HepG2 (cell line): Measurements from ENCODE around the gene MAP3K5. TPM values are rescaled to one million over a fixed set of nuclear protein-coding genes. Genes with fewer than 3 reads are reported as not detected.

Source experiments
- ATAC-seq: fragments of 200-7000 bp; cut with Tn5 transposase; 3 replicates; pipeline ENCODE4 v1.9.1; 2020; ENCODE audit warnings: mild to moderate bottlenecking, moderate library complexity
- BruUV-seq: library from RNA; stranded (reverse); fragments of 400-500 nt; replicated peaks from 2 replicates; lab custom pipeline; 2021; lab: Mats Ljungman, UMichigan
- CTCF ChIA-PET: fragments of 300-600 bp; formaldehyde crosslinking; extraction: SDS; loops from one replicate; lab custom pipeline; 2021; ENCODE audit warnings: low total read pairs, inconsistent platforms, low intra/inter-chr PET ratio; lab: Yijun Ruan, JAX
- POLR2A ChIA-PET: fragments of 350-600 bp; sonication (Branson Sonifier 250); formaldehyde crosslinking; loops from one replicate; lab custom pipeline; 2020; ENCODE audit warnings: antibody characterized with exemption, inconsistent platforms; lab: Yijun Ruan, JAX
- DNase-seq: peaks from one replicate; pipeline ENCODE4 v3.0.0-alpha.2; 2015; ENCODE audit warnings: low spot score
- FAIRE-seq: peaks from 3 replicates; lab custom pipeline; 2011; peaks lifted over from hg19 to GRCh38; lab: Jason Lieb, UNC
- H2AFZ ChIP-seq: one replicate; pipeline ENCODE4 v1.6.1; 2011; ENCODE audit warnings: low read length, inconsistent platforms
- H3K27ac ChIP-seq: fragments of 300-600 bp; 3 replicates; pipeline ENCODE4 v1.8.0; 2011; ENCODE audit warnings: mixed run types, mild to moderate bottlenecking, mixed read lengths, low read length, inconsistent platforms; ENCODE audit not compliant: insufficient read depth; ENCODE audit errors: extremely low read length
- H3K27me3 ChIP-seq, 2 experiments: fragments of 200-600 bp in 1 of 2; 2 replicates in 1 of 2; 3 replicates in 1 of 2; pipeline versions ENCODE4 v1.6.0 to v1.8.0; 2011; ENCODE audit warnings: low read length in 2 of 2, mild to moderate bottlenecking in 2 of 2, moderate library complexity in 2 of 2, inconsistent platforms in 1 of 2; ENCODE audit not compliant: insufficient read depth in 2 of 2, control insufficient read depth in 1 of 2
- H3K36me3 ChIP-seq, 2 experiments: fragments of 200-600 bp in 1 of 2; replicated peaks in 1 of 2; 2 replicates in 1 of 2; 3 replicates in 1 of 2; pipeline versions ENCODE4 v1.5.1 to v1.8.0; 2011; ENCODE audit warnings: low read length in 2 of 2, inconsistent platforms in 1 of 2; ENCODE audit not compliant: insufficient read depth in 2 of 2, control insufficient read depth in 1 of 2
- H3K4me1 ChIP-seq: 2 replicates; pipeline ENCODE4 v1.5.1; 2012; ENCODE audit warnings: low read length, inconsistent platforms; ENCODE audit not compliant: insufficient read depth
- H3K4me2 ChIP-seq: 2 replicates; pipeline ENCODE4 v1.6.0; 2011; ENCODE audit warnings: low read depth, low read length, inconsistent platforms
- H3K4me3 ChIP-seq, 3 experiments: fragments of 200-600 bp in 1 of 3; sonication (generic), shearing (Covaris generic) in 1 of 3; replicated peaks in 1 of 3; 2 replicates each; pipeline ENCODE4 v1.5.1; 2011 to 2016; ENCODE audit warnings: low read length in 3 of 3, inconsistent platforms in 2 of 3, low read depth in 2 of 3, mild to moderate bottlenecking in 2 of 3, control low read depth in 1 of 3, mixed read lengths in 1 of 3; ENCODE audit not compliant: insufficient read depth in 1 of 3
- H3K79me2 ChIP-seq: one replicate; pipeline ENCODE4 v1.6.1; 2011; ENCODE audit warnings: low read length, inconsistent platforms; ENCODE audit not compliant: insufficient read depth
- H3K9ac ChIP-seq: 2 replicates; pipeline ENCODE4 v1.6.0; 2011; ENCODE audit warnings: mild to moderate bottlenecking, low read depth, low read length, inconsistent platforms; ENCODE audit not compliant: insufficient read depth
- H3K9me3 ChIP-seq: 2 replicates; pipeline ENCODE4 v1.5.1; 2012; ENCODE audit warnings: mild to moderate bottlenecking, low read length
- H4K20me1 ChIP-seq: 2 replicates; pipeline ENCODE4 v1.6.0; 2011; ENCODE audit warnings: inconsistent platforms, mild to moderate bottlenecking, low read length, moderate library complexity; ENCODE audit not compliant: insufficient read depth
- AGO2 ChIP-seq: fragments of 200-400 bp; formaldehyde crosslinking; optimal IDR thresholded peaks from 2 replicates; pipeline ENCODE3; 2017; ENCODE audit warnings: mild to moderate bottlenecking, low read depth, low read length, moderate library complexity
- CHD2 ChIP-seq: IDR thresholded peaks from 2 replicates; pipeline ENCODE4 v1.6.1; 2011; ENCODE audit warnings: low read depth, low read length, improper control_type of control experiment
- HOXA5 ChIP-seq: sonication (generic); formaldehyde crosslinking; IDR thresholded peaks from 2 replicates; pipeline ENCODE4 v1.4.0; 2020; ENCODE audit warnings: missing genetic modification reagents
- IRF2 ChIP-seq: IDR thresholded peaks from 2 replicates; pipeline ENCODE4 v1.6.1; 2018; ENCODE audit warnings: missing genetic modification reagents, missing compliant biosample characterization
- KDM3A ChIP-seq: IDR thresholded peaks from 2 replicates; pipeline ENCODE4 v1.6.1; 2018; ENCODE audit warnings: low read depth, missing compliant biosample characterization
- SMYD3 ChIP-seq: sonication (generic); formaldehyde crosslinking; IDR thresholded peaks from 2 replicates; pipeline ENCODE4 v1.8.1; 2023; ENCODE audit warnings: mild to moderate bottlenecking, missing genetic modification reagents
- SP140L ChIP-seq: sonication (generic); formaldehyde crosslinking; IDR thresholded peaks from 2 replicates; pipeline ENCODE4 v1.4.0; 2020; ENCODE audit warnings: missing genetic modification reagents, borderline replicate concordance
- TMF1 ChIP-seq: sonication (generic); formaldehyde crosslinking; IDR thresholded peaks from 2 replicates; pipeline ENCODE4 v1.8.1; 2022; ENCODE audit warnings: low read depth, missing genetic modification reagents
- ZMYM4 ChIP-seq: sonication (generic); formaldehyde crosslinking; IDR thresholded peaks from 2 replicates; pipeline ENCODE4 v1.8.1; 2023; ENCODE audit warnings: mild to moderate bottlenecking, missing genetic modification reagents
- ZNF101 ChIP-seq: sonication (generic); formaldehyde crosslinking; IDR thresholded peaks from 2 replicates; pipeline ENCODE4 v1.4.0; 2020; ENCODE audit warnings: mild to moderate bottlenecking, low read depth, missing genetic modification reagents, borderline replicate concordance
- ZNF136 ChIP-seq: sonication (generic); formaldehyde crosslinking; IDR thresholded peaks from 2 replicates; pipeline ENCODE4 v1.8.1; 2022; ENCODE audit warnings: low read depth, mild to moderate bottlenecking, moderate library complexity, missing genetic modification reagents
- ZNF326 ChIP-seq: sonication (generic); formaldehyde crosslinking; IDR thresholded peaks from 2 replicates; pipeline ENCODE4 v1.4.0; 2020; ENCODE audit warnings: missing genetic modification reagents, borderline replicate concordance
- ZNF350 ChIP-seq: sonication (generic); formaldehyde crosslinking; IDR thresholded peaks from 2 replicates; pipeline ENCODE4 v1.4.0; 2020; ENCODE audit warnings: mild to moderate bottlenecking, low read depth, missing genetic modification reagents, borderline replicate concordance
- ZNF431 ChIP-seq: sonication (generic); formaldehyde crosslinking; IDR thresholded peaks from 2 replicates; pipeline ENCODE4 v1.9.0; 2022; ENCODE audit warnings: missing genetic modification reagents, low read depth, mild to moderate bottlenecking, borderline replicate concordance
- ZNF549 ChIP-seq: sonication (generic); formaldehyde crosslinking; IDR thresholded peaks from 2 replicates; pipeline ENCODE4 v1.5.0; 2020; ENCODE audit warnings: missing genetic modification reagents
- ZNF562 ChIP-seq: sonication (generic); formaldehyde crosslinking; IDR thresholded peaks from 2 replicates; pipeline ENCODE4 v1.8.0; 2022; ENCODE audit warnings: missing genetic modification reagents, borderline replicate concordance
- ZNF83 ChIP-seq: sonication (generic); formaldehyde crosslinking; IDR thresholded peaks from 2 replicates; pipeline ENCODE4 v1.4.0; 2020; ENCODE audit warnings: missing genetic modification reagents, mild to moderate bottlenecking, borderline replicate concordance
- WGBS: methylation state at CpG from one replicate; pipeline ENCODE4 v1.1.6; 2017; ENCODE audit warnings: low lambda C conversion rate; 5-methylcytosine and 5-hydroxymethylcytosine counted together
- in situ Hi-C: cut with HindIII; loops from 2 replicates; pipeline ENCODE4 v1.10.0; 2017; ENCODE audit warnings: low pct_unique_long_range_greater_than_20kb; ENCODE audit not compliant: extremely low pct_ligation_motif_present
- intact Hi-C: fragments of 100-400 bp; cut with micrococcal nuclease; formaldehyde crosslinking; loops from one replicate; pipeline ENCODE4 v1.10.0; 2022; ENCODE audit not compliant: unreplicated experiment
- polyA plus RNA-seq, 8 experiments: library from polyadenylated mRNA; depleted of rRNA in 3 of 8; stranded (reverse) in 7 of 8; unstranded in 1 of 8; fragments of >200 nt; fragmentation: Illumina TruSeq in 4 of 8; extraction: Trizol in 4 of 8; gene quantifications; 2 replicates each; pipeline versions ENCODE4 v1.2.1 to v1.2.3, GENCODE V29; 2011 to 2016; ENCODE audit warnings: low read depth in 4 of 8, missing spikeins in 1 of 8, mixed read lengths in 1 of 8; ENCODE audit not compliant: insufficient read depth in 1 of 8
- total RNA-seq, 5 experiments: library from RNA; depleted of rRNA; stranded (reverse); fragments of >200 nt; fragmentation: Illumina TruSeq; extraction: Trizol; gene quantifications; 2 replicates each; pipeline ENCODE4 v1.2.3, GENCODE V29; 2016; ENCODE audit warnings: low read depth in 1 of 5
- TF ChIP-seq, protein P1 (sequence below): sonication (generic); formaldehyde crosslinking; conservative IDR thresholded peaks from 2 replicates; pipeline ENCODE4 v1.8.0; 2022; ENCODE audit warnings: missing genetic modification reagents
- TF ChIP-seq, protein P2 (sequence below): sonication (generic); formaldehyde crosslinking; IDR thresholded peaks from 2 replicates; pipeline ENCODE4 v1.9.0; 2021; ENCODE audit warnings: missing genetic modification reagents, borderline replicate concordance
- TF ChIP-seq, protein P3 (sequence below): sonication (generic); formaldehyde crosslinking; conservative IDR thresholded peaks from 2 replicates; pipeline ENCODE4 v1.8.1; 2023; ENCODE audit warnings: missing genetic modification reagents

The MAP3K5 gene
- total and polyA plus RNA-seq, 2 of the 13 experiments (the other 11 are each of a cell fraction or from before 2014, with no cell fraction given) = not detected

DNA sequence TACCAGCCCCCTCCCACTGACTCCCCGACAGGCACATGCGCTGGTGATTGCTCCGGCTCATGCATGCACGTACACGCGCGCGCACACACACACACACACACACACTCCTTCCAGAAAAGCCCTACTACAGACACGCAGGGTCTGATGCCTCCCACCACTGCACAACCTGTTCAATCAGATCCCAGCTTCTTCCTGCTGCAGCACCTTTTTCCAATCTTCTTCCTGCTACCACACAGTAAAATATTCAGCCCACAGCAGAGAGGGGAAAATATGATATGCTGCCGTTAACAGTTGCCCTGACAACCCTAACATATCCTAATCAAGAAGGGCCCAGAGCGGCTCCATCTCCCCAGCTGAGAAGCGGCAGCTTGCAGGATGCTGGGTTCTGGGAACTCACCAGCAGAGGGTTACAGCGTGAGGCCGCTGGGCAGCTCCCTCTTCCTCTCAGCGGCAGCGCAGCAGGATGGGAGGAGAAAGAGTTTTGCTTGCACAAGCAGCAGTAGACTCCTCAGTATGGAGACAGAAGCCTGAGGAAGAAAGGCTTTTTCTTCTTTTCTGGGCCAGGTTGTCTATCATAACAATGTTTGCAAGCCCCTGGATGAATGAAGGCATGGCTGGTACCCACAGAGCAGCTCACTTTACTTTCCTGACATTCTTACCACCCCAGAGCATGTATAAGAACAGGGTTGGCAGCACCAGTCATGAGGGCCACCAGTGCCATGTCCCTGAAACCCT lies 265.9 kb downstream of the MAP3K5 start:
- no peak overlapping the region for H3K9ac ChIP-seq

More for the DNA sequence above, 265.9 kb downstream of the MAP3K5 start:
- peak; percentile 6 for DNase-seq
- Histone ChIP-seq H3K79me2 (no peaks in the 10 kb centered on the region), H4K20me1 (no peaks in the 10 kb centered on the region), H3K27me3 (peaks cover 0 to 9% of the 10 kb centered on the region in 2 experiments; a peak in 2 of 5 replicates), H3K4me2 (no peak overlapping the region), H2AFZ (no peak overlapping the region), H3K4me3 (no peak overlapping the region), H3K9me3 (no peaks in the 10 kb centered on the region), H3K27ac (no peak overlapping the region), H3K36me3 (no peaks in the 10 kb centered on the region), H3K4me1 (no peaks in the 10 kb centered on the region)
- 51% methylated on average over 16 of the region's 16 CpGs for WGBS
- FAIRE-seq = no peak
- peak; percentile 95 for ATAC-seq
- no TSS peak for BruUV-seq
- TF ChIP-seq AGO2 (no peak), ZMYM4 (no peak), ZNF83 (CRISPR knock-in tag) (no peak), ZNF562 (CRISPR knock-in tag) (no peak), ZNF350 (CRISPR knock-in tag) (no peak), CHD2 (no peak), TMF1 (CRISPR knock-in tag) (no peak), ZNF101 (no peak), ZNF136 (no peak), ZNF326 (CRISPR knock-in tag) (no peak), ZNF431 (CRISPR knock-in tag) (no peak), KDM3A (CRISPR knock-in tag) (no peak), SP140L (CRISPR knock-in tag) (no peak), SMYD3 (CRISPR knock-in tag) (no peak), HOXA5 (CRISPR knock-in tag) (no peak), ZNF549 (no peak), IRF2 (CRISPR knock-in tag) (no peak)
- TF ChIP-seq, protein P1, sequence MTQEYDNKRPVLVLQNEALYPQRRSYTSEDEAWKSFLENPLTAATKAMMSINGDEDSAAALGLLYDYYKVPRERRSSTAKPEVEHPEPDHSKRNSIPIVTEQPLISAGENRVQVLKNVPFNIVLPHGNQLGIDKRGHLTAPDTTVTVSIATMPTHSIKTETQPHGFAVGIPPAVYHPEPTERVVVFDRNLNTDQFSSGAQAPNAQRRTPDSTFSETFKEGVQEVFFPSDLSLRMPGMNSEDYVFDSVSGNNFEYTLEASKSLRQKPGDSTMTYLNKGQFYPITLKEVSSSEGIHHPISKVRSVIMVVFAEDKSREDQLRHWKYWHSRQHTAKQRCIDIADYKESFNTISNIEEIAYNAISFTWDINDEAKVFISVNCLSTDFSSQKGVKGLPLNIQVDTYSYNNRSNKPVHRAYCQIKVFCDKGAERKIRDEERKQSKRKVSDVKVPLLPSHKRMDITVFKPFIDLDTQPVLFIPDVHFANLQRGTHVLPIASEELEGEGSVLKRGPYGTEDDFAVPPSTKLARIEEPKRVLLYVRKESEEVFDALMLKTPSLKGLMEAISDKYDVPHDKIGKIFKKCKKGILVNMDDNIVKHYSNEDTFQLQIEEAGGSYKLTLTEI (CRISPR knock-in tag) = no peak
- TF ChIP-seq, protein P2, sequence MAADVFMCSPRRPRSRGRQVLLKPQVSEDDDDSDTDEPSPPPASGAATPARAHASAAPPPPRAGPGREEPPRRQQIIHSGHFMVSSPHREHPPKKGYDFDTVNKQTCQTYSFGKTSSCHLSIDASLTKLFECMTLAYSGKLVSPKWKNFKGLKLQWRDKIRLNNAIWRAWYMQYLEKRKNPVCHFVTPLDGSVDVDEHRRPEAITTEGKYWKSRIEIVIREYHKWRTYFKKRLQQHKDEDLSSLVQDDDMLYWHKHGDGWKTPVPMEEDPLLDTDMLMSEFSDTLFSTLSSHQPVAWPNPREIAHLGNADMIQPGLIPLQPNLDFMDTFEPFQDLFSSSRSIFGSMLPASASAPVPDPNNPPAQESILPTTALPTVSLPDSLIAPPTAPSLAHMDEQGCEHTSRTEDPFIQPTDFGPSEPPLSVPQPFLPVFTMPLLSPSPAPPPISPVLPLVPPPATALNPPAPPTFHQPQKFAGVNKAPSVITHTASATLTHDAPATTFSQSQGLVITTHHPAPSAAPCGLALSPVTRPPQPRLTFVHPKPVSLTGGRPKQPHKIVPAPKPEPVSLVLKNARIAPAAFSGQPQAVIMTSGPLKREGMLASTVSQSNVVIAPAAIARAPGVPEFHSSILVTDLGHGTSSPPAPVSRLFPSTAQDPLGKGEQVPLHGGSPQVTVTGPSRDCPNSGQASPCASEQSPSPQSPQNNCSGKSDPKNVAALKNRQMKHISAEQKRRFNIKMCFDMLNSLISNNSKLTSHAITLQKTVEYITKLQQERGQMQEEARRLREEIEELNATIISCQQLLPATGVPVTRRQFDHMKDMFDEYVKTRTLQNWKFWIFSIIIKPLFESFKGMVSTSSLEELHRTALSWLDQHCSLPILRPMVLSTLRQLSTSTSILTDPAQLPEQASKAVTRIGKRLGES (CRISPR knock-in tag) = no peak
- TF ChIP-seq, protein P3, sequence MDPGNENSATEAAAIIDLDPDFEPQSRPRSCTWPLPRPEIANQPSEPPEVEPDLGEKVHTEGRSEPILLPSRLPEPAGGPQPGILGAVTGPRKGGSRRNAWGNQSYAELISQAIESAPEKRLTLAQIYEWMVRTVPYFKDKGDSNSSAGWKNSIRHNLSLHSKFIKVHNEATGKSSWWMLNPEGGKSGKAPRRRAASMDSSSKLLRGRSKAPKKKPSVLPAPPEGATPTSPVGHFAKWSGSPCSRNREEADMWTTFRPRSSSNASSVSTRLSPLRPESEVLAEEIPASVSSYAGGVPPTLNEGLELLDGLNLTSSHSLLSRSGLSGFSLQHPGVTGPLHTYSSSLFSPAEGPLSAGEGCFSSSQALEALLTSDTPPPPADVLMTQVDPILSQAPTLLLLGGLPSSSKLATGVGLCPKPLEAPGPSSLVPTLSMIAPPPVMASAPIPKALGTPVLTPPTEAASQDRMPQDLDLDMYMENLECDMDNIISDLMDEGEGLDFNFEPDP (CRISPR knock-in tag) = no peak
- ChIA-PET CTCF (no interaction called here), POLR2A (no interaction called here)
- in situ Hi-C loops (no loop called here), intact Hi-C loops (no loop called here)
